ENCODE data around the gene AHRR. TPM values are rescaled to one million over a fixed set of nuclear protein-coding genes. Genes with fewer than 3 reads are reported as not detected.
A peak's percentile ranks its signal among the peaks of the same experiment; 100 is the strongest.
"Not testable (repeated sequence)": the region's sequence is repeated elsewhere in the genome, so short reads cannot be mapped to it uniquely, and the experiment has no call there.

AHRR gene
- total RNA-seq, 2 experiments from 2014 or later, result 28.3 to 34.9 TPM

- ChIA-PET CTCF (no interaction called here), POLR2A (no interaction called here)
- no peak for DNase-seq
- Mint-ChIP-seq H3K27me3 (peaks cover 5% of the 10 kb centered on the region), H3K36me3 (ENCODE audit: low read depth) (no peaks in the 10 kb centered on the region), H3K9me3 (no peaks in the 10 kb centered on the region), H3K4me1 (no peaks in the 10 kb centered on the region), H3K4me3 (no peak overlapping the region), H3K27ac (no peak overlapping the region)
These were observed 157.5 kb downstream of the AHRR start for GRCh38 chr5:478982-479535.

- H3K9me3 Mint-ChIP-seq, result no peaks in the 10 kb centered on the region
- DNase-seq, result no peak
- peaks cover 4% of the 10 kb centered on the region for H3K27me3 Mint-ChIP-seq
- H3K4me3 Mint-ChIP-seq, result no peak overlapping the region
- no peaks in the 10 kb centered on the region for H3K4me1 Mint-ChIP-seq
- ChIA-PET POLR2A (no interaction called here), CTCF (interaction anchor here (1.4 kb wide), 1 partner anchor 65 kb away, joined by 3 read pairs; no protein-coding TSS in a partner anchor)
- H3K36me3 Mint-ChIP-seq (ENCODE audit: low read depth), result no peaks in the 10 kb centered on the region
- H3K27ac Mint-ChIP-seq, result no peak overlapping the region
These were observed 158.2 kb downstream of the AHRR start for GRCh38 chr5:479566-480319.

DNA sequence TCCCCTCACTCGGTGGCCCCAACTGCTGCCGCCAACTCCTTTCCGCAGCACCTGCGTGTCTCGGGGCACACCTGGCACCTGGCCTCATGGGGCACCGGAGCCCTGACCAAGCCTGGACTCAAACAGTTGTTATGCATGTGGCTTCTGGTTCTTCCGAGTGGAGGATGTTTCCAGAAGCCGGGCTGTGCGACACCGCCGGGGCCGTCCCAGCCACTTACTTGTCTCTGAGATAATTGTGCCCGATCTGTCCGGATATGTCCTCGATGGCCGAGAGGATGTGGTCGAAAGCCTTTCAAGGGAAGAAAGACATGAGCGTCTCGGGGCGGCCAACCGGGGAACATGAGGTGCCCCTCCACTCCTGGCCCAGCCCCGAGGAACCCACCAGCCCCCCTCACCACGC lies 159.8 kb downstream of the AHRR start:
- H3K36me3 Mint-ChIP-seq (ENCODE audit: low read depth), result no peaks in the 10 kb centered on the region
- no peaks in the 10 kb centered on the region for H3K9me3 Mint-ChIP-seq
- CTCF ChIA-PET, result interaction anchor here (1.4 kb wide), 1 partner anchor 63 kb away, joined by 3 read pairs; no protein-coding TSS in a partner anchor
- no peak for DNase-seq
- peaks cover 2% of the 10 kb centered on the region for H3K27me3 Mint-ChIP-seq
- no peak overlapping the region for H3K4me3 Mint-ChIP-seq
- POLR2A ChIA-PET, result no interaction called here
- H3K4me1 Mint-ChIP-seq, result peaks cover 9% of the 10 kb centered on the region
- H3K27ac Mint-ChIP-seq, result no peak overlapping the region

GRCh38 chr5:482021-482420 lies 160.5 kb downstream of the AHRR start:
- no peak overlapping the region for H3K27ac Mint-ChIP-seq
- H3K36me3 Mint-ChIP-seq (ENCODE audit: low read depth), result no peaks in the 10 kb centered on the region
- no peak for DNase-seq
- peaks cover 2% of the 10 kb centered on the region for H3K27me3 Mint-ChIP-seq
- H3K4me1 Mint-ChIP-seq, result peaks cover 11% of the 10 kb centered on the region
- CTCF ChIA-PET, result no interaction called here
- no peaks in the 10 kb centered on the region for H3K9me3 Mint-ChIP-seq
- POLR2A ChIA-PET, result no interaction called here
- H3K4me3 Mint-ChIP-seq, result no peak overlapping the region

GRCh38 chr5:482506-482905 lies 161.0 kb downstream of the AHRR start:
- CTCF ChIA-PET, result no interaction called here
- Mint-ChIP-seq H3K36me3 (ENCODE audit: low read depth) (no peaks in the 10 kb centered on the region), H3K27me3 (peaks cover 2% of the 10 kb centered on the region), H3K27ac (no peak overlapping the region), H3K4me3 (no peak overlapping the region), H3K4me1 (peaks cover 11% of the 10 kb centered on the region), H3K9me3 (no peaks in the 10 kb centered on the region)
- no peak for DNase-seq
- POLR2A ChIA-PET, result no interaction called here

- ChIA-PET POLR2A (no interaction called here), CTCF (no interaction called here)
- Mint-ChIP-seq H3K36me3 (ENCODE audit: low read depth) (no peaks in the 10 kb centered on the region), H3K4me1 (peaks cover 11% of the 10 kb centered on the region), H3K9me3 (no peaks in the 10 kb centered on the region), H3K4me3 (no peak overlapping the region), H3K27ac (no peak overlapping the region), H3K27me3 (peaks cover 2% of the 10 kb centered on the region)
- DNase-seq, result no peak
These were observed 161.5 kb downstream of the AHRR start for GRCh38 chr5:483011-483410.

DNA sequence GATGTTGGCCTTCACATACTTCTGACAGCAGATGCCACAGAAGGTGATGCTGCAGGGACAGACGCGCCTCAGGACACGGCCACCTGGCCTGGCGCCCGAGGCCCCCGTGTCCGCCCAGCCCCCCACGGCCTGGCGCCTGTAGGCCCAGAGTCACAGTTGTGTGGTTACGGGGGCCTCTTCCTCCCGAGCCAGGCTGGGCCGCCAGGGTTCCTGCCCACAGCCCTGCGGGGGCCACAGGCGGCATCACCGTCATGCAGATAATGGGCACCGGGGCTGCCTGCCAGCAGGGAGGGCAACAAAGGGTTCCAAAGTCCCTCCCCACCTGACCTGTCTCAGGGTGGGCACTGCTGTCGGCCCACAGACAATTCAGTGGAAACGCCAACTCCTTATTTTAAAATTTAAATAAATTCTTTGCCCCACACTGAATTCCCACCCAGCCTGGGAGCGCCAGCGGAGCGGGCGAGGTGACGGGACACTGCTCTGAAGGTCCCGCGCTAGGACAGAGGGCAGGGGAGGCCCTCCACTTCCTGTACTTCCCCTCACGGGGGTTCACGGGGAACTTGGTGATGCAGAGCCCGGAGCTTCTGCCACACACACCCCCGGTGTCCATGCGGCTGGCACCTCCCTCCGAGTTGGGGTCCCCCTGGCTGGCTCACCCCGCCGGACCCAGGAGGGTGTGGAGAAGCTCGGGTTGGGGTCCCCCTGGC lies 162.1 kb downstream of the AHRR start:
- ChIA-PET CTCF (no interaction called here), POLR2A (no interaction called here)
- Mint-ChIP-seq H3K4me1 (peaks cover 11% of the 10 kb centered on the region), H3K27ac (no peak overlapping the region), H3K9me3 (no peaks in the 10 kb centered on the region), H3K27me3 (peaks cover 2% of the 10 kb centered on the region), H3K4me3 (no peak overlapping the region), H3K36me3 (ENCODE audit: low read depth) (no peaks in the 10 kb centered on the region)
- no peak for DNase-seq

- POLR2A ChIA-PET, result no interaction called here
- Mint-ChIP-seq H3K9me3 (no peaks in the 10 kb centered on the region), H3K4me1 (peaks cover 11% of the 10 kb centered on the region), H3K4me3 (no peak overlapping the region), H3K27ac (no peak overlapping the region), H3K27me3 (peaks cover 2% of the 10 kb centered on the region), H3K36me3 (ENCODE audit: low read depth) (no peaks in the 10 kb centered on the region)
- CTCF ChIA-PET, result no interaction called here
- no peak for DNase-seq
These were observed 163.0 kb downstream of the AHRR start for GRCh38 chr5:484556-484955.

DNA sequence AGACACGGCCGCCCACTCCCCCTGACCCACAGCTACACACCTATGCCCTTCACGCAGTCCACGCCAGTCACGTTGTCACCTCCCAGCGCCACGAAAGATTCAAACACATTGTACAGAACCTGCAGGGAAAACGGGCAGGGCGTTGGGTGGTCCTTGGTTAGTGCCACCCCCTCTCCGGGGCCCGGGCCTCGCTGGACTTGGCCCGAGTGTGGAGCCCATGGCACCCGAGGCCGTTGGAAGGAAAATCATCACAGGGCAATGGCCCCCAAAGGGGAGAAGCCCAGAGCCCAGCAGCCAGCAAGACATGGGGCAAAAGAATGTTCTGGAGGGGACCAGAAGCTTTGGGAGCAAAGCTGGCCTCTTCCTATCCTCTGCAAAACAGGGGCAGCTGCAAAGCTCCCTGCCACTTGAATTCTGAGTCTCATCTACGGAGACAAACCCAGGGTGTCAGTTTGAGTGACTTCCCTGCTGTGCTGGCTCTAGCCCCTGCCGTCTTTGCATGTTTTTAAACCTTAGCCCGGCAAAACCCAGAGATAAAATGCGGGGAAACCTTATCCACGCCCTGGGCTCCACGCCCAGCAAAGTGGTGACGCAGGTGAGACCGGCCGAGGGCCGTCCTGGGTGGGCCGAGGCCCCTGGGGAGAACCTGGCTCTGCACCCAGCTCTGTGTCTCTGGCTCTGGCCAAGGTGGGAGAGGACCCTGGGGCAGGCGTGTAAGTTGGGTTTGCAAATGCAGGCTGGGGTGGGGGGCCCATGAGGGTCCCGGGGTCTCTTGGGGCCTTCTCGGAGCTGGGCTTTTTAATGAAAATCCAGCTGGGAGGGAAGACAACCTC lies 163.8 kb downstream of the AHRR start:
- Mint-ChIP-seq H3K4me3 (no peak overlapping the region), H3K9me3 (no peaks in the 10 kb centered on the region), H3K36me3 (ENCODE audit: low read depth) (no peaks in the 10 kb centered on the region), H3K27me3 (peaks cover 2% of the 10 kb centered on the region), H3K4me1 (peaks cover 11% of the 10 kb centered on the region), H3K27ac (peak overlapping the region; percentile 54)
- DNase-seq, result no peak
- CTCF ChIA-PET, result interaction anchor here (1.4 kb wide), 1 partner anchor 12 kb away, joined by 4 read pairs; no protein-coding TSS in a partner anchor
- POLR2A ChIA-PET, result no interaction called here

DNA sequence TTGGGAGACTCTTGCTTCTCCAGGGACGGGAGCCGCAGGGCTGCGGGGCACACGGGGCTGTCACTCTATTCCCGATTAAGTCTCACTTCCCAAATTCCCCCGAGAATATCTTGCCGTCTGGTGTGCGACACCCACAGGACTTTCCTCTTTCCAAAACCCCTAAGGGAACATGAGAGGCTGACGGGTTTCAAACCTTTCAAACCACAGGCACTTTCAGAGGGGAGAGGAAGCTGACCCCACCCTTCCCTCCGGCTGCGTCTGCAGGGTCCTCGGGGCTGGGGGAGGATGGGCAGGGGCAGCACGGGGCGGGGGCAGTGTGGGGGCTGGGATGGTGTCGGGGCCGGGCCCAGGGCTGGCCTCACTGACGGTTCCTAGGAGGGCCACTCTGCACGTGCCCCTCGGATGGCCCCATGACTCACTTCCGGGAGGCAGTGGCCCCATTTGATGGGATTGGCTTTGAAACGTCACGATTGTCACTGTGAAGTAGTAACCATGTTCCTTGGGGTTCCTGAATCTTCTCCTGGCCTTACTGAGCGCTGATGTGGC lies 164.5 kb downstream of the AHRR start:
- Mint-ChIP-seq H3K4me1 (peaks cover 11% of the 10 kb centered on the region), H3K27me3 (peaks cover 2% of the 10 kb centered on the region), H3K27ac (peak overlapping the region; percentile 50), H3K4me3 (no peak overlapping the region), H3K36me3 (ENCODE audit: low read depth) (no peaks in the 10 kb centered on the region), H3K9me3 (no peaks in the 10 kb centered on the region)
- ChIA-PET POLR2A (no interaction called here), CTCF (interaction anchor here (1.4 kb wide), 1 partner anchor 12 kb away, joined by 4 read pairs; no protein-coding TSS in a partner anchor)
- DNase-seq, result no peak

- H3K27me3 Mint-ChIP-seq; H3K4me3 Mint-ChIP-seq; DNase-seq; H3K9me3 Mint-ChIP-seq; H3K36me3 Mint-ChIP-seq (ENCODE audit: low read depth); H3K27ac Mint-ChIP-seq; POLR2A ChIA-PET: not testable (repeated sequence)
- H3K4me1 Mint-ChIP-seq, result peaks cover 11% of the 10 kb centered on the region
- CTCF ChIA-PET, result interaction anchor here (1.4 kb wide), 1 partner anchor 13 kb away, joined by 4 read pairs; no protein-coding TSS in a partner anchor
These were observed 165.1 kb downstream of the AHRR start for GRCh38 chr5:486597-486996.
